ENCODE measurements around the gene DNER.

DNA sequence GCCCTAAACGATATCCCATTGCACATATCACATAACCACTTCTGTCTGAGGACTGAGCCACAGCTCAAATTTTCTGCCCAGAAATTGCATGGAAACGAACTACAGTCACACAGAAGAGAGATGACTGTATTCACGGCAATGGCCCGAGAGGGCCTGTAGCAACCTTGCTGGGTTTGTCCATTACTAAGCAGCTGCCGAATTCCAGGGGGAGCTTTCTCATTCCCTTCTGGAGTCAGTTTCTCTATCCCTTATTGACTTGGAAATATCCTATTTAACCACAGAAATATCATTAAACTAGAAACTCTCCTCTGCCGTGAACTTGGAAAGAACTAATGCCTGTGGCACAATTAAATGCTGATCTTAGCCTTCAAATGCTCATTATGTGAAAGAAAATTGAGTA lies 183.9 kb downstream of the DNER start:
- TF ChIP-seq EZH2 (IDR thresholded peaks at IDR 0.05; ENCODE audit: low read depth), result no peak
- TF ChIP-seq, protein P1, sequence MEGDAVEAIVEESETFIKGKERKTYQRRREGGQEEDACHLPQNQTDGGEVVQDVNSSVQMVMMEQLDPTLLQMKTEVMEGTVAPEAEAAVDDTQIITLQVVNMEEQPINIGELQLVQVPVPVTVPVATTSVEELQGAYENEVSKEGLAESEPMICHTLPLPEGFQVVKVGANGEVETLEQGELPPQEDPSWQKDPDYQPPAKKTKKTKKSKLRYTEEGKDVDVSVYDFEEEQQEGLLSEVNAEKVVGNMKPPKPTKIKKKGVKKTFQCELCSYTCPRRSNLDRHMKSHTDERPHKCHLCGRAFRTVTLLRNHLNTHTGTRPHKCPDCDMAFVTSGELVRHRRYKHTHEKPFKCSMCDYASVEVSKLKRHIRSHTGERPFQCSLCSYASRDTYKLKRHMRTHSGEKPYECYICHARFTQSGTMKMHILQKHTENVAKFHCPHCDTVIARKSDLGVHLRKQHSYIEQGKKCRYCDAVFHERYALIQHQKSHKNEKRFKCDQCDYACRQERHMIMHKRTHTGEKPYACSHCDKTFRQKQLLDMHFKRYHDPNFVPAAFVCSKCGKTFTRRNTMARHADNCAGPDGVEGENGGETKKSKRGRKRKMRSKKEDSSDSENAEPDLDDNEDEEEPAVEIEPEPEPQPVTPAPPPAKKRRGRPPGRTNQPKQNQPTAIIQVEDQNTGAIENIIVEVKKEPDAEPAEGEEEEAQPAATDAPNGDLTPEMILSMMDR (conservative IDR thresholded peaks at IDR 0.05), result no peak
